ENCODE measurements around the gene LRP1. TPM values are rescaled to one million over a fixed set of nuclear protein-coding genes. Genes with fewer than 3 reads are reported as not detected.

Gene LRP1
- total and polyA plus RNA-seq, 2 of the 13 experiments (the other 11 are each of a cell fraction or from before 2014, with no cell fraction given), result 14.7 to 30.8 TPM

- TF ChIP-seq HMGXB3 (CRISPR knock-in tag; IDR thresholded peaks at IDR 0.05; ENCODE audit: borderline replicate concordance), result peak; percentile 81; the same call in 1 of the 2 replicates
- no peak for TF ChIP-seq TEAD2 (CRISPR knock-in tag; IDR thresholded peaks at IDR 0.05)
- peak; percentile 9; the same call in 1 of the 2 replicates for TF ChIP-seq ZNF770 (CRISPR knock-in tag; IDR thresholded peaks at IDR 0.05)
- peak; percentile 81; the same call in 1 of the 2 replicates for TF ChIP-seq REPIN1 (CRISPR knock-in tag; IDR thresholded peaks at IDR 0.05; ENCODE audit: borderline replicate concordance, low read depth)
- TF ChIP-seq ZNF570 (CRISPR knock-in tag; IDR thresholded peaks at IDR 0.05; ENCODE audit: borderline replicate concordance), result no peak
- TF ChIP-seq FOXK2 (IDR thresholded peaks at IDR 0.05), result no peak
- TF ChIP-seq HCFC1 (IDR thresholded peaks at IDR 0.05; ENCODE audit: low read depth, low read length), result no peak; the same call in 1 of the 2 replicates
- TF ChIP-seq FOXO1 (CRISPR knock-in tag; IDR thresholded peaks at IDR 0.05), result peak; percentile 56
- peak; percentile 98 to 99 for TF ChIP-seq HMGXB4 (CRISPR knock-in tag; IDR thresholded peaks at IDR 0.05; ENCODE audit: borderline replicate concordance in 1 of 2, low read depth in 1 of 2)
- TF ChIP-seq ZGPAT (CRISPR knock-in tag; IDR thresholded peaks at IDR 0.05), result peak; percentile 67; the same call in 1 of the 2 replicates
- peak; percentile 91 for TF ChIP-seq ZBTB33 (CRISPR knock-in tag; IDR thresholded peaks at IDR 0.05)
- no peak for TF ChIP-seq NR2F1 (CRISPR knock-in tag; IDR thresholded peaks at IDR 0.05)
- TF ChIP-seq EZH2 (conservative IDR thresholded peaks at IDR 0.05; ENCODE audit: low read depth, low read length), result no peak
These were observed 110.7 kb downstream of the LRP1 start (continued) for GRCh38 chr12:57238854-57239554.

Data from HepG2 (cell line).